SIG-M5 (cell line): ENCODE measurements around the gene ITGA3.
"Not testable (repeated sequence)": the region's sequence is repeated elsewhere in the genome, so short reads cannot be mapped to it uniquely, and the experiment has no call there.

Experiments
- DNase-seq: peaks from one replicate; lab custom pipeline; 2025; lab: John Stamatoyannopoulos, UW

The ITGA3 gene

GRCh38 chr17:50052822-50053653 lies 2.9 kb upstream of the ITGA3 start:
- DNase-seq, result no peak

- no peak for DNase-seq
These were observed 2.3 kb upstream of the ITGA3 start for GRCh38 chr17:50053654-50053960.

GRCh38 chr17:50055055-50055425 lies 870 bp upstream of the ITGA3 start:
- no peak for DNase-seq

GRCh38 chr17:50056217-50056960 lies 479 bp downstream of the ITGA3 start:
- DNase-seq, result no peak

GRCh38 chr17:50056961-50057330 lies 1.0 kb downstream of the ITGA3 start:
- no peak for DNase-seq

GRCh38 chr17:50057521-50057991 lies 1.6 kb downstream of the ITGA3 start:
- DNase-seq, result no peak

GRCh38 chr17:50058296-50058953 lies 2.5 kb downstream of the ITGA3 start:
- DNase-seq, result no peak

GRCh38 chr17:50059256-50059655 lies 3.3 kb downstream of the ITGA3 start:
- DNase-seq, result no peak

GRCh38 chr17:50059759-50060273 lies 3.9 kb downstream of the ITGA3 start:
- DNase-seq, result no peak

GRCh38 chr17:50060951-50061712 lies 5.2 kb downstream of the ITGA3 start:
- DNase-seq, result no peak

- not testable (repeated sequence) for DNase-seq
These were observed 5.8 kb downstream of the ITGA3 start for GRCh38 chr17:50061713-50062045.

- no peak for DNase-seq
These were observed 6.7 kb downstream of the ITGA3 start for GRCh38 chr17:50062293-50063243.

- no peak for DNase-seq
These were observed 7.8 kb downstream of the ITGA3 start for GRCh38 chr17:50063561-50064252.

GRCh38 chr17:50064253-50065001 lies 8.5 kb downstream of the ITGA3 start:
- no peak for DNase-seq

- no peak for DNase-seq
These were observed 9.1 kb downstream of the ITGA3 start for GRCh38 chr17:50065056-50065455.

GRCh38 chr17:50066995-50067394 lies 11.1 kb downstream of the ITGA3 start:
- DNase-seq, result no peak

GRCh38 chr17:50067996-50068395 lies 12.1 kb downstream of the ITGA3 start:
- DNase-seq, result no peak

GRCh38 chr17:50070908-50071680 lies 15.2 kb downstream of the ITGA3 start:
- no peak for DNase-seq

- DNase-seq, result no peak
These were observed 15.8 kb downstream of the ITGA3 start for GRCh38 chr17:50071692-50072091.
